Fibroblast of skin of right biceps (primary cell): ENCODE results near the gene CEACAM7.
"Not testable (repeated sequence)": the region's sequence is repeated elsewhere in the genome, so short reads cannot be mapped to it uniquely, and the experiment has no call there.

Experiments
- DNase-seq: peaks from one replicate; pipeline ENCODE4 v3.0.0-alpha.2; 2013

CEACAM7 gene

DNA sequence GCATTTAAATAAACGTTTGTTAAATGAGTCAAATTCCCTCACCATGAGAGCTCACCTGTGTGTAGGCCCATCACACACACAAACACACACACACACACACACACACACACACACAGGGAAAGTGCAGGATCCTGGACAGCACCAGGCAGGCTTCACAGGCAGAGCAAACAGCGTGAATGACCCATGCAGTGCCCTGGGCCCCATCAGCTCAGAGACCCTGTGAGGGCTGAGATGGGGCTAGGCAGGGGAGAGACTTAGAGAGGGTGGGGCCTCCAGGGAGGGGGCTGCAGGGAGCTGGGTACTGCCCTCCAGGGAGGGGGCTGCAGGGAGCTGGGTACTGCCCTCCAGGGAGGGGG is 11.9 kb upstream of the CEACAM7 start:
- DNase-seq: no peak

DNA sequence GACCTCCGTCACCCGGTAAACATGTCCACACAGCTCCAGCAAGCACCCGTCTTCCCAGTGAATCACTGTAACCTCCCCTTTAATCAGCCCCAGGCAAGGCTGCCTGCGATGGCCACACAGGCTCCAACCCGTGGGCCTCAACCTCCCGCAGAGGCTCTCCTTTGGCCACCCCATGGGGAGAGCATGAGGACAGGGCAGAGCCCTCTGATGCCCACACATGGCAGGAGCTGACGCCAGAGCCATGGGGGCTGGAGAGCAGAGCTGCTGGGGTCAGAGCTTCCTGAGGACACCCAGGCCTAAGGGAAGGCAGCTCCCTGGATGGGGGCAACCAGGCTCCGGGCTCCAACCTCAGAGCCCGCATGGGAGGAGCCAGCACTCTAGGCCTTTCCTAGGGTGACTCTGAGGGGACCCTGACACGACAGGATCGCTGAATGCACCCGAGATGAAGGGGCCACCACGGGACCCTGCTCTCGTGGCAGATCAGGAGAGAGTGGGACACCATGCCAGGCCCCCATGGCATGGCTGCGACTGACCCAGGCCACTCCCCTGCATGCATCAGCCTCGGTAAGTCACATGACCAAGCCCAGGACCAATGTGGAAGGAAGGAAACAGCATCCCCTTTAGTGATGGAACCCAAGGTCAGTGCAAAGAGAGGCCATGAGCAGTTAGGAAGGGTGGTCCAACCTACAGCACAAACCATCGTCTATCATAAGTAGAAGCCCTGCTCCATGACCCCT is 11.3 kb upstream of the CEACAM7 start:
- no peak for DNase-seq

DNA sequence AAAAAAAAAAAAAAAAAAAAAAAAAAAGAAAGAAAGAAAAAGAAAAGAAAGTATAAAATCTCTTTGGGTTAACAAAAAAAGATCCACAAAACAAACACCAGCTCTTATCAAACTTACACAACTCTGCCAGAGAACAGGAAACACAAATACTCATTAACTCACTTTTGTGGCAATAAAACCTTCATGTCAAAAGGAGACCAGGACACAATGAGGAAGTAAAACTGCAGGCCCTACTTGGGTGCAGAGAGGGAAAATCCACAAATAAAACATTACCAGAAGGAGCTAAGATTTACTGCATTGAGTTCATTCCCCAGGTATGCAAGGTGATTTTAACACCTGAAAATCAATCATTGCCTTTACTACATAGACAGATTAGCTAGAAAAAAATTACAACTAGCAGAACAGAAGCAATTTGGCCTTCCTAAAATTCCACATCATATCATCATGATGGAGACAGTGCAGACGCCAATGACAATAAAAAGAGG is 10.7 kb upstream of the CEACAM7 start:
- DNase-seq: no peak

DNA sequence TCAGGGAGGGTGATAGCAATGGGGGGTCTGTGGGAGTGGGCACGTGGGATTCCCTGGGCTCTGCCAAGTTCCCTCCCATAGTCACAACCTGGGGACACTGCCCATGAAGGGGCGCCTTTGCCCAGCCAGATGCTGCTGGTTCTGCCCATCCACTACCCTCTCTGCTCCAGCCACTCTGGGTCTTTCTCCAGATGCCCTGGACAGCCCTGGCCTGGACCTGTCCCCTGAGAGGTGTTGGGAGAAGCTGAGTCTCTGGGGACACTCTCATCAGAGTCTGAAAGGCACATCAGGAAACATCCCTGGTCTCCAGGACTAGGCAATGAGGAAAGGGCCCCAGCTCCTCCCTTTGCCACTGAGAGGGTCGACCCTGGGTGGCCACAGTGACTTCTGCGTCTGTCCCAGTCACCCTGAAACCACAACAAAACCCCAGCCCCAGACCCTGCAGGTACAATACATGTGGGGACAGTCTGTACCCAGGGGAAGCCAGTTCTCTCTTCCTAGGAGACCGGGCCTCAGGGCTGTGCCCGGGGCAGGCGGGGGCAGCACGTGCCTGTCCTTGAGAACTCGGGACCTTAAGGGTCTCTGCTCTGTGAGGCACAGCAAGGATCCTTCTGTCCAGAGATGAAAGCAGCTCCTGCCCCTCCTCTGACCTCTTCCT is 9.3 kb upstream of the CEACAM7 start:
- no peak for DNase-seq

DNA sequence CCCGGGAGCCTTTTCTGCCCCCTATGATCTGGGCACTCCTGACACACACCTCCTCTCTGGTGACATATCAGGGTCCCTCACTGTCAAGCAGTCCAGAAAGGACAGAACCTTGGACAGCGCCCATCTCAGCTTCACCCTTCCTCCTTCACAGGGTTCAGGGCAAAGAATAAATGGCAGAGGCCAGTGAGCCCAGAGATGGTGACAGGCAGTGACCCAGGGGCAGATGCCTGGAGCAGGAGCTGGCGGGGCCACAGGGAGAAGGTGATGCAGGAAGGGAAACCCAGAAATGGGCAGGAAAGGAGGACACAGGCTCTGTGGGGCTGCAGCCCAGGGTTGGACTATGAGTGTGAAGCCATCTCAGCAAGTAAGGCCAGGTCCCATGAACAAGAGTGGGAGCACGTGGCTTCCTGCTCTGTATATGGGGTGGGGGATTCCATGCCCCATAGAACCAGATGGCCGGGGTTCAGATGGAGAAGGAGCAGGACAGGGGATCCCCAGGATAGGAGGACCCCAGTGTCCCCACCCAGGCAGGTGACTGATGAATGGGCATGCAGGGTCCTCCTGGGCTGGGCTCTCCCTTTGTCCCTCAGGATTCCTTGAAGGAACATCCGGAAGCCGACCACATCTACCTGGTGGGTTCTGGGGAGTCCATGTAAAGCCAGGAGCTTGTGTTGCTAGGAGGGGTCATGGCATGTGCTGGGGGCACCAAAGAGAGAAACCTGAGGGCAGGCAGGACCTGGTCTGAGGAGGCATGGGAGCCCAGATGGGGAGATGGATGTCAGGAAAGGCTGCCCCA is 8.5 kb upstream of the CEACAM7 start:
- DNase-seq: no peak

DNA sequence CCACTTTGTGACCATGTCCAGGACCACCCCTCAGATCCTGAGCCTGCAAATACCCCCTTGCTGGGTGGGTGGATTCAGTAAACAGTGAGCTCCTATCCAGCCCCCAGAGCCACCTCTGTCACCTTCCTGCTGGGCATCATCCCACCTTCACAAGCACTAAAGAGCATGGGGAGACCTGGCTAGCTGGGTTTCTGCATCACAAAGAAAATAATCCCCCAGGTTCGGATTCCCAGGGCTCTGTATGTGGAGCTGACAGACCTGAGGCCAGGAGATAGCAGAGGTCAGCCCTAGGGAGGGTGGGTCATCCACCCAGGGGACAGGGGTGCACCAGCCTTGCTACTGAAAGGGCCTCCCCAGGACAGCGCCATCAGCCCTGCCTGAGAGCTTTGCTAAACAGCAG is 7.7 kb upstream of the CEACAM7 start:
- no peak for DNase-seq

DNA sequence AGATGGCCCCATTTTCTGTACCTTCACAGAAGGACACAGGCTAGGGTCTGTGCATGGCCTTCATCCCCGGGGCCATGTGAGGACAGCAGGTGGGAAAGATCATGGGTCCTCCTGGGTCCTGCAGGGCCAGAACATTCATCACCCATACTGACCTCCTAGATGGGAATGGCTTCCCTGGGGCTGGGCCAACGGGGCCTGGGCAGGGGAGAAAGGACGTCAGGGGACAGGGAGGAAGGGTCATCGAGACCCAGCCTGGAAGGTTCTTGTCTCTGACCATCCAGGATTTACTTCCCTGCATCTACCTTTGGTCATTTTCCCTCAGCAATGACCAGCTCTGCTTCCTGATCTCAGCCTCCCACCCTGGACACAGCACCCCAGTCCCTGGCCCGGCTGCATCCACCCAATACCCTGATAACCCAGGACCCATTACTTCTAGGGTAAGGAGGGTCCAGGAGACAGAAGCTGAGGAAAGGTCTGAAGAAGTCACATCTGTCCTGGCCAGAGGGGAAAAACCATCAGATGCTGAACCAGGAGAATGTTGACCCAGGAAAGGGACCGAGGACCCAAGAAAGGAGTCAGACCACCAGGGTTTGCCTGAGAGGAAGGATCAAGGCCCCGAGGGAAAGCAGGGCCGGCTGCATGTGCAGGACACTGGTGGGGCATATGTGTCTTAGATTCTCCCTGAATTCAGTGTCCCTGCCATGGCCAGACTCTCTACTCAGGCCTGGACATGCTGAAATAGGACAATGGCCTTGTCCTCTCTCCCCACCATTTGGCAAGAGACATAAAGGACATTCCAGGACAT is 7.0 kb upstream of the CEACAM7 start:
- no peak for DNase-seq

DNA sequence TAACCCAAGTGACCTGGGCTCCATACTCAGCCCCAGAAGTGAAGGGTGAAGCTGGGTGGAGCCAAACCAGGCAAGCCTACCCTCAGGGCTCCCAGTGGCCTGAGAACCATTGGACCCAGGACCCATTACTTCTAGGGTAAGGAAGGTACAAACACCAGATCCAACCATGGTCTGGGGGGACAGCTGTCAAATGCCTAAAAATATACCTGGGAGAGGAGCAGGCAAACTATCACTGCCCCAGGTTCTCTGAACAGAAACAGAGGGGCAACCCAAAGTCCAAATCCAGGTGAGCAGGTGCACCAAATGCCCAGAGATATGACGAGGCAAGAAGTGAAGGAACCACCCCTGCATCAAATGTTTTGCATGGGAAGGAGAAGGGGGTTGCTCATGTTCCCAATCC is 6.1 kb upstream of the CEACAM7 start:
- no peak for DNase-seq

DNA sequence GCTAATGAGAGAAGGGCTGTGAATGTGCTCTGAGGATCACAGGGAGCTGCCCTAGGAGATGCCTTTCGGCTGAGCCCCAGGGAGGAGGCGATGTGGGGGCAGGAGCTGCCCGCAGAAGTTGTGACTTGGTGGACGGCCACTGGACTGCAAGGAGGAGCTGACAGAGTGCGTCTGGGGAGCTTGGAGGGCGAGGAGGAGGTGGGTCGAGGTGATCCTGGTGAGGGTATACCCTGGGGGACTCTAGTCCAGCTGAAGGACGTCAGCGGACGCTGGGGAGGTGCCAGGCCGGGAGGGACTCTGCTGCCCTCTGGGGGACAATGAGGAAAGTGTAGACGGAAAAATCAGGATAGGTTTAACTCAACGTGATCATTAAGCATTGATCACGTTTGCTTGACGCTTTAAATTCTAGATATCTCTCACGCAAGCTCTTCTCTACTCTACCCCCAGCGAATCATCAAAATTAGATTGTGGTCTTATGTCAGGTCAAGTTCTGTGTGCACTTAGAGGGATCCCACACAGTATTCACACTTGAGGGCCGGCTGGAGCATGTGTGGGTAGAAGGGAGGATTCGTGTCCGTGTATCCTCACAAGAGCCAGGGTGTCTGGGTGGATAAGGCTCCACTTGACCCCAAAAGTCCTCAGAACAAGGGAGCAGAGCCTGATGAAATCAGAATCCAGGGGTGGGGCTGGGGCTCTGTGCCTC is 3.3 kb upstream of the CEACAM7 start:
- DNase-seq: no peak

DNA sequence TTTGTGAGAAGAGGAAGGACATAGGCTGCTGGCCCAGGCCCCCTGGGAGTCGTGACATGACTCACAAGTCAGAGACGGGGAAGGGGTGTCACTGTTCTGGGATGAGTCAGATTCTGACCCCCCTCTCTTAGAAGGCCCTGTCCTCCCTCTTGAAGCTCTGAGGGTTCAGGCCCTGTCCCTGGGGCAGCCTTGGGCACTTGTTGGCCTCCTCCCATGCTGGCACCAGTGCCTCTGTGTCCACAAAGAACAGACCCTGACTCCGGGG is 2.7 kb upstream of the CEACAM7 start:
- DNase-seq: no peak

DNA sequence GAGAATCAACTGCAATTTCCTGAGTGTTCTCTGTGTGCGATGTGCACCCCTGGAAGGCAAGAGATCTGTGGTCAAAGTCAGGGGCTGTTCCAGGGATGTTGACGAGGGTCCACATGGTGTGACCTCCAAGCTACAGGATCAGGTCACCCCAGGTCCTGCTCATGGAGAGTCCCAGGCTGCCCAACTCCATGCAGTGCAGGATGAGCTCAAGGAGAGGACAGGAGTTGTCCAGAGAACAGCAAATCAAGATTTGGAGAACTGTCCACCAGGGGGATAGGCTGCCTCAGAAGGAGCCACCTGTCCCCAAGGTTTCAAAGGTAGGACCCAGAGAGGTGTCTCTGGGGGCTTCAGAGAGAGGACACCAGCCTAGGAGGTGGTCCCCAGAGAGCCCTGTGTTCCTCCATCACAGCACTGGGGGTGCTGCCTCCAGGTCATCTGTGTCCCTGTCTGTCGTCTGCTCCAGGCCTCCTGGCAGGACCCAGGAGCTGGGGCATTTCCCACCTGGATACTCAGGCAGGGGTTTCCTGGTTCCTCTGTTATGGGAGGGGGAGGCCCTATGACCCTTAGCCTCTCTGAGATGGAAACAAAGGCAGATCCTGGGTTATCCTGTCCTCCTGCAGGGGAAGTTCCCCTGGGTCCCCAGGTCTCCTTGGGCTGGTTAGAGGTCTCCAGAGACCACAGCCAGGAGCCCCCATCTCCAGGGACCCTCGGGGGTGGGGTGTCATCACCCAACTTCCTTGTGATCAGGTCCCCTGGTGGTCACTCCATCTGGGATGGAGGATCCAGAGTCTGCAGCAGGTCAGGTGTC is 2.1 kb upstream of the CEACAM7 start:
- DNase-seq: no peak

DNA sequence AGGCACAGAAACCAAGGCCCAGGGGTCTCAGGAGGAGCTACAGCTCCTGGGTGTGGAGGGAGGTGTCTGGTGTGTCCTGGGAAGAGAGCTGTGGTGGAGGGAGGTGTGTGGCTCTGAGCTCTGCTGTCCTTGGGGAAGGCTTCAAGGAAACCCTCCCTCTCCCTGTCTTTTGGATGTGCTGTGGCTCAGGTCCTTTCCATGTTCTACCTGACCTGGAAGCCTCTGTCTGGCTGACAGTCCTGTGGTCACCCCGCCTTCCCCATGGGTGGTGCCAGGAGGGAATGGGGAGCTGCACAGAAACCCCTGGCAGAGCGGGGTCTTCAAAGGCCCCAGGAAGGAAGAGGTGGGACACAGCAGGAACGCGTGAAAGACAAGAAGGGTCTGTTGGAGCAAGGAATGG is 617 bp upstream of the CEACAM7 start:
- DNase-seq: no peak

DNA sequence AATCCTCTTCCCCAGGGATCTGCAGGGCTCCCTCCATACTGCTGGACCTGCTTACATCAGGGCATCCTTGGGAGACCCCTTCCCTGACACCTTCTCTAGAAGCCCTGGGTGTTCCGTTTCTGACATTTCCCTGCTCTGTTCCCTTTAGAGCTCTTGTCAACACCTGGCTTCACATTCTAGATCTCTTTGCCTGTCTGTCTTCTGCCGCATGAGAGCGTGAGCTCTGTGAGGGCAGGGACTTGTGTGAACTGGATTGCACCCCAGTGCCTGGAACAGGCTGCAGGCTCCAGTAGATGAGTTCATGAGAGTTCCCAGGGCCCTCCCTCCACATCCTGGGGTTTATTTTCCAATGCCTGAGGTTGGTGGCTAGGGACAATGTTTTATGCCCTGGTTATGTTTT is 651 bp downstream of the CEACAM7 start:
- DNase-seq: no peak

DNA sequence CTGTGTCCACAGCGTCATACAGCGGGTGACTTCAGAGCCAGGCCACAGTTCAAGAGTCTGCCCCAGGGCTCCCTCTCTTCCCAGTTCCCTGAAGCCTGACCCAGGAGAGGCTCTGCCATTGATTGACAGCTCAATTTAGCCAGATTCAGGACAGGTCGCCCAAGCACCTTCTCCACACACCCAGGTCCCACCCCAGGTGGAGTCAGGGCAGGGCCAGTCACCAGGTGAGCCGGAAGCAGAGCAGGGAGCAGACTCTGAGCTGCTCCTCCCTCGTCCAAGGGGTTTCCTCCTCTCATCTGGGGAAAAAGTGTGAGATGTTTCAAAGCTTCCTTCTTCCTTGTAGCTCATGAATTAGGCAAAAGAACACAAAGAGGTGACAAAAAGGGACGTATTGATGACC is 5.6 kb downstream of the CEACAM7 start:
- no peak for DNase-seq

DNA sequence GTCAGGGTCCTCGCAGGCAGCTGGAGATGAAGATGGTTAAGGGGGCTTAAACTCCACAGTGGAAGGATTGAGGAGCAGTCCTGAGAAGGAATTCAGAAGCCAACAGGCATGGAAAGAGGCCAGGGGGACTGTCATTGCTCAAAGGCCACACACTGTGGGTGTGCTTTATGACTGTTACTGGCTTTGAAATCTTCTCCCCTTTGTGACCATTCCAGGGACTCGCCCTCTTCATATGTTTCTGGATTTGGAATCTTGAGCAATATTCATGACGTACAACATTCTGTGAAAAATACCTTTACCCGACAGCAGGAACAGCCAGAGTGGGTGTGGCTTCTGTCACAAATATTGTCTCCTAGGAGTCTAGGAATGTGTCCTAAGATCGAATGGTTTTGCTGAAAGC is 16.6 kb downstream of the CEACAM7 start:
- no peak for DNase-seq

DNA sequence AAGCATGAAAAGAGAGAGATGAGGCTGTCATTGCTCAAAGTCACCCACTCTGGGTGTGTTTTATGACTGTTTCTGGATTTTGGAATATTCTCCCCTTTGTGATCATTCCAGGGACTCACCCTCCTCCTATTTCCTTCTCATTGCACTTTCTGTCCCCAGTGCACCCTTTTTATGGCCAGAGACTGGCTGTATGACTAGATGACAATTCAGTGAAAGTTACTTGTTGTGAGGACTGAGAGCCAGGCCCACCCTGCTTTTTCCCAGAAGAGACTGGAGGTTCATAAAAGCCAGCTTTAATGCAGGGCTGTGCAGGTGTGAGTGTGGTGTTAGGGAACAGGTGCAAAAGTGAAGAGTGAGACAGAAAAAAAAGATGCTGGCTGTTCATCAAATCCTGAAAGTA is 17.3 kb downstream of the CEACAM7 start:
- DNase-seq: no peak

DNA sequence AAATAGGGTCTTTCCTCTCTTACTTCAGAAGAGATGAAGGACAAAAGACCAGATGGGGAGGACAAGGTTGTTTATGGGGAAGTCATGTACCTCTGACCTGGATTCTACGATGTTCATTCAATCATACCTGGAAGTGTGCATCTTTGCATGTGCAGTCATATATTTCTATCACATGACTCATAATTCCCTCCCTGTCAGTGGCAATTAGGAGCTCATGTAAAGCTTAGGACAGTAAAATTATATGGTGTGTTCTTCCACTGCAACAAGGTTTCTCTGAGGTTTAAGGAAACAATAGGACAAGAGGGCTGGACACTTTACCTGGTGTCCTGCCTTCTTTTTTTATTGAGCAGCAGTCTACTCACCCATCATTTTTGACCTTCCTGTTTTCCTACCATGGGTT is 19.8 kb downstream of the CEACAM7 start:
- no peak for DNase-seq

DNA sequence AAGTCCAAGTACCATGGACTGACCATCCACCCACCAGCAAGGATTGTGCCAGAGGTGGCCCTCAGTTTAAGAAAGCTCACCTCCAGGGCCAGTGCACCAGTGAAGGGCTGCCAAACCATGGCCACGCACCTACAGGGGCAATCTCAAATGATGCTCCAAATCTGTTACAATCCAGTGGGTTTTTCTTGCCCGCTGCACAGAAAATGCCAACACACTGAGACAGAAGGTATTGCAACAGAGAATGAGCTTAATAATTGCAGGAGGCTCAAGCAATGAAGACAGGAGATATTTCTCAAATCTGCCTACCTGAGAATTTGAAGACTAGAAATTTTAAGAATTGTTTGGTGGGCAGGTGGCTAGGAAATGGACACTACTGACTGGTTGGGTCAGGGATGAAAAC is 22.0 kb downstream of the CEACAM7 start:
- DNase-seq: no peak

DNA sequence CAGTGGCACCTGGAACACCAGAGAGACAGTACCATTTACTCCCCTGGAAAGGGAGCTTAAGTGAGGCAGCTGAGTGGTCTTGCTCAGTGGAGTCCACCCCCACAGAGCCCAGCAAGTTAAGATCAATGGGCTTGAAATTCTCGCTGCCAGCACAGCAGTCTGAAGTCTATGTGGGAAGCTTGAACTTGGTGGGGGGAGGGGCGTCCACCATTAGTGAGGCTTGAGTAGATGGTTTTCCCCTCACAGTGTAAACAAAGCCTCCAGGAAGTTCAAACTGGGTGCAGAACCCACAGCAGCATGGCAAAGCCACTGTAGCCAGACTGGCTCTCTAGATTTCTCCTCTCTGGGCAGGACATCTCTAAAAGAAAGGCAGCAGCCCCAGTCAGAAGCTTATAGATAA is 30.9 kb downstream of the CEACAM7 start:
- DNase-seq: no peak

DNA sequence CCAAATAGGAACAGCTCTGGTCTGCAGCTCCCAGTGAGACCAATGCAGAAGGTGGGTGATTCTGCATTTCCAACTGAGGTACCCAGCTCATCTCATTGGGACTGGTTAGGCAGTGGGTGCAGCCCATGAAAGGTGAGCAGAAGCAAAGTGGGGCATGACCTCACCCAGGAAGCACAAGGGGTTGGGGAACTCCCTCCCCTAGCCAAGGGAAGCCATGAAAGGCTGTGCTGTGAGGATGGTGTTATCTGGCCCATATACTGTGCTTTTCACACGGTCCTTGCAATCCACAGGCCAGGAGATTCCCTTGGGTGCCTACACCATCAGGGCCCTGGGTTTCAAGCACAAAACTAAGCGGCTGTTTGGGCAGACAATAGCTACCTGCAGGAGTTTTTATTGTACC is 31.3 kb downstream of the CEACAM7 start:
- not testable (repeated sequence) for DNase-seq

DNA sequence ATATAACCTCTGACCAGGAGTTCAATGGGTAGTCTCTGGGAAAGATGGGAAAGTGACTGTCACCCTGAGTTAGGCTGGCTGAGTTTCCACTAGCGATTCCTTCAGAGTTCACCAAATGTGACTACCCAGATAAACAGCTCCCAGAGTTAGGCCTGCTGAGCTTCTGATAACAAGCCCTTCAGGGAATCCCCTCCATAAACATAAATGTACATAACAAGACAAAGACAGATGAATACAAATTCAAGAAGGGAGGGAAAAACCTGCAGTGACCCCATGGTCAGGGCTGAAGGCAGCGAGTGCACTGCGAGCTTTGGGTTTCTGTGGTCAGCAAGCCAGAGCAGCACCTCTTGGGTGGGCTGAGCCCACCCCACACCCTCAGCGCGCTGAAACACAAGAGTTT is 35.8 kb downstream of the CEACAM7 start:
- DNase-seq: no peak

DNA sequence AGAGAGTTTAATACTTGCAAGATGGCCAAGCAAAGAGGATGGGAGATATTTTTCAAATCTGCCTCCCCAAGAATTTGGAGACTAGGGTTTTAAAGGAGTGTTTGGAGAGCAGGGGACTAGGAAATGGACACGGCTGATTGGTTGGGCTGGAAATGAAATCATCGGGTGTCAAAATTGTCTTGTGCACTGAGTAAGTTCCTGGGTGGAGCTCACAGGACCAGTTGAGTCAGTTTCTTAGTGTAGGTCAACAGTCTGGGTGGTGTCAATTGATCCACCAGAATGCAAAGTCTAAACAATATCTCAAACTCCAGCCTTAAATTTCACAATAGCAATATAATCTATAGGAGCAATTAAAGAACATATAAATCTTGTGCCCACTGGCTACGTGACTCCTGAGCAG is 38.2 kb downstream of the CEACAM7 start:
- DNase-seq: no peak
